SK-N-DZ (cell line): ENCODE measurements around the gene MAMDC2. TPM values are rescaled to one million over a fixed set of nuclear protein-coding genes. Genes with fewer than 3 reads are reported as not detected.

ENCODE experiments used
- DNase-seq: peaks from one replicate; pipeline ENCODE4 v3.0.0-alpha.2; 2015; ENCODE audit warnings: low spot score
- polyA plus RNA-seq, 2 experiments: library from polyadenylated mRNA; depleted of rRNA; stranded (reverse); fragments of >200 nt; gene quantifications; 2 replicates each; pipeline ENCODE4 v1.2.3, GENCODE V29; 2014

MAMDC2 gene
- polyA plus RNA-seq (2014; cell fraction: cytosol; rRNA removed) = 1.4 and 1.9 TPM in 2 replicates
- 1.6 and 2.5 TPM in 2 replicates for polyA plus RNA-seq (2014; cell fraction: nucleus; rRNA removed)

GRCh38 chr9:70043689-70044489 lies at the start of gene MAMDC2:
MAMDC2 (plus strand) TSS chr9:70043848; CDS start chr9:70044198, 350 bp downstream.
- DNase-seq = no peak

GRCh38 chr9:69995846-69996245 lies 47.8 kb upstream of the MAMDC2 start:
- no peak for DNase-seq

GRCh38 chr9:69996967-69997366 lies 46.7 kb upstream of the MAMDC2 start:
- DNase-seq = no peak

GRCh38 chr9:69997524-69997923 lies 46.1 kb upstream of the MAMDC2 start:
- DNase-seq = no peak

GRCh38 chr9:69999315-69999714 lies 44.3 kb upstream of the MAMDC2 start:
- DNase-seq = no peak

- DNase-seq = no peak
Observed at GRCh38 chr9:70000469-70000868, 43.2 kb upstream of the MAMDC2 start.

GRCh38 chr9:70003901-70004714 lies 39.5 kb upstream of the MAMDC2 start:
- DNase-seq = no peak

GRCh38 chr9:70006306-70006705 lies 37.3 kb upstream of the MAMDC2 start:
- DNase-seq = no peak

- no peak for DNase-seq
Observed at GRCh38 chr9:70007831-70008230, 35.8 kb upstream of the MAMDC2 start.

- no peak for DNase-seq
Observed at GRCh38 chr9:70010015-70010414, 33.6 kb upstream of the MAMDC2 start.

GRCh38 chr9:70011366-70011765 lies 32.3 kb upstream of the MAMDC2 start:
- no peak for DNase-seq

- DNase-seq = peak; percentile 26
Observed at GRCh38 chr9:70012569-70012968, 31.1 kb upstream of the MAMDC2 start.

- peak; percentile 80 for DNase-seq
Observed at GRCh38 chr9:70013598-70014196, 30.0 kb upstream of the MAMDC2 start.

GRCh38 chr9:70015099-70015498 lies 28.5 kb upstream of the MAMDC2 start:
- DNase-seq = no peak

GRCh38 chr9:70020217-70020616 lies 23.4 kb upstream of the MAMDC2 start:
- DNase-seq = no peak

GRCh38 chr9:70020991-70021571 lies 22.6 kb upstream of the MAMDC2 start:
- no peak for DNase-seq

GRCh38 chr9:70028287-70028686 lies 15.4 kb upstream of the MAMDC2 start:
- DNase-seq = no peak

GRCh38 chr9:70030156-70030555 lies 13.5 kb upstream of the MAMDC2 start:
- DNase-seq = no peak

- no peak for DNase-seq
Observed at GRCh38 chr9:70031141-70031545, 12.5 kb upstream of the MAMDC2 start.

GRCh38 chr9:70034271-70034711 lies 9.4 kb upstream of the MAMDC2 start:
- no peak for DNase-seq

GRCh38 chr9:70035691-70036090 lies 8.0 kb upstream of the MAMDC2 start:
- DNase-seq = no peak

- no peak for DNase-seq
Observed at GRCh38 chr9:70036641-70037040, 7.0 kb upstream of the MAMDC2 start.
